ENCODE data around the gene SMARCA2.

SMARCA2 gene

DNA sequence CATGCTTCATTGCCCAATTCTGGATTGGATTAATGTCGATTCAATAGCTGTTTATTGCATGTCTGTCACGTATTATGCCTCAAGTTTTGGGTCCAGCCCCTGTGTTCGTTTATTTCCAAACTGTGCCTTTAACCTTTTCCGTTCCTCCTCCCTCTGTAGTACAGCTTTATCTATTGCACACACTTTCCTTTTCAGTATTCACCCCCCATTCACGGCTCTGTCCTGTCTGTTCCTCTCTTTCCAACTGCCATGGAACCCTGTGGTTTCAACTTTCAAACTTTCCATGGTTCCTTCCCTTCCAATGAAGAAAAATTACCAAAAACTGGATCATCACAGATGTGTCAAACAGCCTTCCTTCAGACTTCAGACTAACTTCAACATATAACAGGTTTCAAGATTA is 17.1 kb downstream of the SMARCA2 start:
- TF ChIP-seq, protein P1, sequence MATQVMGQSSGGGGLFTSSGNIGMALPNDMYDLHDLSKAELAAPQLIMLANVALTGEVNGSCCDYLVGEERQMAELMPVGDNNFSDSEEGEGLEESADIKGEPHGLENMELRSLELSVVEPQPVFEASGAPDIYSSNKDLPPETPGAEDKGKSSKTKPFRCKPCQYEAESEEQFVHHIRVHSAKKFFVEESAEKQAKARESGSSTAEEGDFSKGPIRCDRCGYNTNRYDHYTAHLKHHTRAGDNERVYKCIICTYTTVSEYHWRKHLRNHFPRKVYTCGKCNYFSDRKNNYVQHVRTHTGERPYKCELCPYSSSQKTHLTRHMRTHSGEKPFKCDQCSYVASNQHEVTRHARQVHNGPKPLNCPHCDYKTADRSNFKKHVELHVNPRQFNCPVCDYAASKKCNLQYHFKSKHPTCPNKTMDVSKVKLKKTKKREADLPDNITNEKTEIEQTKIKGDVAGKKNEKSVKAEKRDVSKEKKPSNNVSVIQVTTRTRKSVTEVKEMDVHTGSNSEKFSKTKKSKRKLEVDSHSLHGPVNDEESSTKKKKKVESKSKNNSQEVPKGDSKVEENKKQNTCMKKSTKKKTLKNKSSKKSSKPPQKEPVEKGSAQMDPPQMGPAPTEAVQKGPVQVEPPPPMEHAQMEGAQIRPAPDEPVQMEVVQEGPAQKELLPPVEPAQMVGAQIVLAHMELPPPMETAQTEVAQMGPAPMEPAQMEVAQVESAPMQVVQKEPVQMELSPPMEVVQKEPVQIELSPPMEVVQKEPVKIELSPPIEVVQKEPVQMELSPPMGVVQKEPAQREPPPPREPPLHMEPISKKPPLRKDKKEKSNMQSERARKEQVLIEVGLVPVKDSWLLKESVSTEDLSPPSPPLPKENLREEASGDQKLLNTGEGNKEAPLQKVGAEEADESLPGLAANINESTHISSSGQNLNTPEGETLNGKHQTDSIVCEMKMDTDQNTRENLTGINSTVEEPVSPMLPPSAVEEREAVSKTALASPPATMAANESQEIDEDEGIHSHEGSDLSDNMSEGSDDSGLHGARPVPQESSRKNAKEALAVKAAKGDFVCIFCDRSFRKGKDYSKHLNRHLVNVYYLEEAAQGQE (IDR thresholded peaks at IDR 0.05; ENCODE audit: insufficient read depth in 1 of 2, low read depth in 2 of 2, low read length in 2 of 2), result no peak
- TF ChIP-seq SIN3A (IDR thresholded peaks at IDR 0.05; ENCODE audit: borderline replicate concordance, insufficient read depth, low read length) (no peak), POLR2AphosphoS5 (IDR thresholded peaks at IDR 0.05; ENCODE audit: low read depth, low read length) (no peak), FOXP2 (optimal IDR thresholded peaks at IDR 0.05; ENCODE audit: borderline replicate concordance, extremely low read depth, extremely low read length, insufficient read depth) (no peak), TAF1 (IDR thresholded peaks at IDR 0.05; ENCODE audit: borderline replicate concordance, insufficient read depth, low read length) (no peak)

DNA sequence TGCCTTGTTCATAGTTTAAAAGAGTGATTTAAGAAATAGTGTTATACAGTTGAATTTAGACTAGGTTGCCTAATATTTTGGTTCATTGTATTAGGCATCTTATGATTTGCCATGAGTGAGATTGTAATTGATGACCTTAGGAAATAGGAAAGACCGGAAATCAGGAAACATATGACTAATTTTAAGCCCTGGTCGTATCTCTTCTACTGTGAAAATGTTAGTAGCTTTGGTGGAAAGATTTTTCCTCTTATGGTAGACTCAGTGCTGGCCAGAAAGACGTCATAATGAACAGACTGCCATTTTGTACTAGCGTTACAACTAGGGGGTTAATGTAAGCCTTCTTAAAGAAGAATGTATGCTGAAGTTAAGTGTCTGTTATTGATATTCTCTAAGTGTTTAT is 21.7 kb downstream of the SMARCA2 start:
- TF ChIP-seq SIN3A (IDR thresholded peaks at IDR 0.05; ENCODE audit: borderline replicate concordance, insufficient read depth, low read length) (no peak), POLR2AphosphoS5 (IDR thresholded peaks at IDR 0.05; ENCODE audit: low read depth, low read length) (no peak), FOXP2 (optimal IDR thresholded peaks at IDR 0.05; ENCODE audit: borderline replicate concordance, extremely low read depth, extremely low read length, insufficient read depth) (no peak), TAF1 (IDR thresholded peaks at IDR 0.05; ENCODE audit: borderline replicate concordance, insufficient read depth, low read length) (no peak)
- TF ChIP-seq, protein P1 (IDR thresholded peaks at IDR 0.05; ENCODE audit: insufficient read depth in 1 of 2, low read depth in 2 of 2, low read length in 2 of 2), result no peak

DNA sequence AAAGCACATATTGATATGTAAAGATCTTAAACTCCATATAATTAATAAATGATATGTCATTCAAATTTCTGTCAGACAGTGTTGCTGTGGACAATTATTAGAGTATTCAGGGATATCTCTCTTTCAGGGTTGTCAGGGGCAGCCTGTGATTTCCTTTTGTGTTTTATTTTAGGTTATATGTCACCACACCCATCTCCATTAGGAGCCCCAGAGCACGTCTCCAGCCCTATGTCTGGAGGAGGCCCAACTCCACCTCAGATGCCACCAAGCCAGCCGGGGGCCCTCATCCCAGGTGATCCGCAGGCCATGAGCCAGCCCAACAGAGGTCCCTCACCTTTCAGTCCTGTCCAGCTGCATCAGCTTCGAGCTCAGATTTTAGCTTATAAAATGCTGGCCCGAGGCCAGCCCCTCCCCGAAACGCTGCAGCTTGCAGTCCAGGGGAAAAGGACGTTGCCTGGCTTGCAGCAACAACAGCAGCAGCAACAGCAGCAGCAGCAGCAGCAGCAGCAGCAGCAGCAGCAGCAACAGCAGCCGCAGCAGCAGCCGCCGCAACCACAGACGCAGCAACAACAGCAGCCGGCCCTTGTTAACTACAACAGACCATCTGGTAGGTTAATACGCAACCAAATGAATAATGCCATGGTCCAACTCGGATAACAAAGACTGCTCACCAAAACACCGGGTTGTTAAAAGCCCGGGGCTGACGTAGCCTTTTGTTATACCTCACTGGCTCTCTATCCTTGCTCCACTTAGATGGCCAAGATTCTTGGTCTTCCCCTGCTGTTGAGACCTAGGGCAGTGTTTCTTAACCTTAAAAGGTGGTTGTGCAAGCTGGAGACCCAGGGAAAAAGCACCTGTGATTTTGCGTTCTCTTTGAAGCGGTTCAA is 24.4 kb downstream of the SMARCA2 start:
- no peak for TF ChIP-seq TAF1 (IDR thresholded peaks at IDR 0.05; ENCODE audit: borderline replicate concordance, insufficient read depth, low read length)
- TF ChIP-seq FOXP2 (optimal IDR thresholded peaks at IDR 0.05; ENCODE audit: borderline replicate concordance, extremely low read depth, extremely low read length, insufficient read depth), result no peak
- no peak for TF ChIP-seq POLR2AphosphoS5 (IDR thresholded peaks at IDR 0.05; ENCODE audit: low read depth, low read length)
- TF ChIP-seq, protein P1 (IDR thresholded peaks at IDR 0.05; ENCODE audit: insufficient read depth in 1 of 2, low read depth in 2 of 2, low read length in 2 of 2), result no peak
- no peak for TF ChIP-seq SIN3A (IDR thresholded peaks at IDR 0.05; ENCODE audit: borderline replicate concordance, insufficient read depth, low read length)

DNA sequence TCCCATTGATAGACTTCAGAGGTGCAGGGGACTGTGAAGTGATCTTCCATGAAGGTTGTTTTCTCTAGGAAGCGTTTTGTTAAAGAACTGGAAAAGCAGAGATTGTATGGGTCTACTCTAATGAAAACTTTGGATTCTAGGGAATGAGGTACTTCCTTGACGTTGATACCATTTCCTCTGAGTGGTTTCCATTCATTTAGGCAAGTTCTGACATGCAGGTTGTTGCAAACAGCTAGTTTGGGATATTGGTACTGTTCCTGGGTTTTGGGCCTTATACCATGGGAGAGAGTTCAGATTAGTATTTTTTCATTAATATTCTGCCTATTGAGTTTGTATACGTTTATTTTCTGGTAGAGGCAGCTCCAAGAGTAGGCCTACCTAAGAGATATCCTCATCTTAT is 25.7 kb downstream of the SMARCA2 start:
- TF ChIP-seq POLR2AphosphoS5 (IDR thresholded peaks at IDR 0.05; ENCODE audit: low read depth, low read length) (no peak), TAF1 (IDR thresholded peaks at IDR 0.05; ENCODE audit: borderline replicate concordance, insufficient read depth, low read length) (no peak), FOXP2 (optimal IDR thresholded peaks at IDR 0.05; ENCODE audit: borderline replicate concordance, extremely low read depth, extremely low read length, insufficient read depth) (no peak), SIN3A (IDR thresholded peaks at IDR 0.05; ENCODE audit: borderline replicate concordance, insufficient read depth, low read length) (no peak)
- TF ChIP-seq, protein P1 (IDR thresholded peaks at IDR 0.05; ENCODE audit: insufficient read depth in 1 of 2, low read depth in 2 of 2, low read length in 2 of 2), result no peak
